HG02870 (cell line): ENCODE results near the gene SYNJ2.
A peak's percentile ranks its signal among the peaks of the same experiment; 100 is the strongest.

Source experiments
- ATAC-seq: cut with Tn5 transposase; IDR thresholded peaks from one replicate; pipeline ENCODE4 v1.9.1; 2021; ENCODE audit warnings: mild to moderate bottlenecking, moderate library complexity; ENCODE audit not compliant: unreplicated experiment

The SYNJ2 gene

DNA sequence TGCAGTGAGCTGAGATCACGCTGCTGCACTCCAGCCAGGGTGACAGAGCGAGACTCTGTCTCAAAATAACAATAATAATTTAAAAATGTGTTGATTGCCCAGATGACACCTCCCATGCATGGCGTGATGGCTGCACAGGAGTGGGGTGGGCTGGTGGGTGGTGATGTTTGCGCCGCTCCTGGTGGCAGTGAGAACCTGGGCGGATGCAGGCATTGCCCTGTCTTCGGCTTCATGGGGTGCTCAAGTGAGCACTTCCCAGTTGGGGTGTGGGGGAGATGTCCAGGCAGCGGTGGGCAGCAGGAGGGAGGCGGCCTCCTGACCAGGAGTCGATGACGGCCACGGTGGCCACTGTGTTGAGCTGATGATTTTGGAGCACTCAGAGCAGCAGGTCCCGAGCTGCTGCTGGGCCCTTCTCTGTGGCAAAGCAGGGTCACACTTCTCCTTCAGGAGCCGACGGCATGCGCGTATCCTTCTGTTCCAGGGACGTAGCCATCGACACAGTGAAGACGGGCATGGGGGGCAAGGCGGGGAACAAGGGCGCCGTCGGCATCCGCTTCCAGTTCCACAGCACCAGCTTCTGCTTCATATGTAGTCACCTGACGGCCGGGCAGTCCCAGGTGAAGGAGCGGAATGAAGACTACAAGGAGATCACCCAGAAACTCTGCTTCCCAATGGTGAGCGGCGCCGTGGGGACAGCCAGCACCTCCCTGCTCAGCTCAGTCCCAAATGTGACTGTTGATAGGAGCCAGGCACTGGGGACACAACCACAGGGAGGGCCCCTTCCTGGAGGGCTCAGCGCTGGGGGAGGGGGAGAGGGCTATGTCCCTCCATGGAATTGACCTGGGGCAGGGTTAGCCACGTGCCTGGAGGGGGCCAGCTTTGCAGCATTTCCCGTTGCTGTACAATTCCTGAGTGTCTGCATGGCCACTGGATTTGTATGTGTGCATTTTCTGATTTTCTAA lies 89.7 kb downstream of the SYNJ2 start:
- no peak for ATAC-seq

DNA sequence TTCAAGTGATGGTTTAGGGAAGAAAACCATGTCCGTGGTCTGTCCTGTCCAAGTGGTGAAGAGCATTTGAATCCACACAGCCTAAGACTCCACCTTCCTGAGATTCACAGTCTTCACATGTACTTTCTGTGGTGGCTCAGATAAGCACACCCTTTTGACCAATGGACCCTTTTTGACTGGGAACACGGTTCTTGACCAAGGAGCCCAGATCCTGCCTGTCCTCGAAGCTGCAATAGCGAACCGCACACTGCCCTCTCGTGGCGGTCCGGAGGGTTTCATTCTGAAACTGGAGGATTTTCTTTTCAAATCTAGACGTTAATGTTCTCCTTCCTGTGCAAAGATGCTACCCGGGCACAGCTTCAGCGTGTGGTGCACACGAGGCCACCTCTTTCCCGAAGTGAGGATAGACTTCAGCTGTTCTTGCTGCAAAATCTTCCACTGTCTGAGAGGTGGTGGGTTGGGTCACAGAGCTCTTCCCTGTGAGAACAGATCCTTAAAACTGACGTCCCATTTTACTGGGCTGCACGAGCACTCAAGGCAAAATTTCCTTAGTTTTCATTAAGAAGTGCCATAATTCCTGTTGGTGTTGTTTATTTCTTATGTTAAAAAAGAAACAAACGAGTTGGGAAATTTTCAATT lies 90.5 kb downstream of the SYNJ2 start:
- ATAC-seq, result no peak

DNA sequence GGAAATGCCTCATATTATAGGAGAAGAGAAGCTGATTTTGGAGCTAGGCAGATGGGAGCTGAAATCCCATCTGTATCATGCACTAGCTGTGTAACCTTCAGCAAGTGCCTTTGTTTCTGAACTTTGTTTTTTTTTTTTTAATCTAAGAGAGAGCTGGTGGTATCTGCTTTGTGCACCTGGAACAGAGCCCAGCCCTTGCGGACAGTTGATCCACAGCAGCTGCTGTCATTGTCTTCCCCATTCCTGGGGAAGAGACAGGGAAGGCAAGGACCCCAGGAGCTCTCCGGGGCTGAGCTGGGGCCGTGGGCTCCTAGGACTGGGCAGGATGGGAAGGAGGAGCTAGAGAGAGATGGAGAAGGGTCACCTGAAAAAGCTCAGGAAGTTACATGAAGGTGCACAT lies 92.1 kb downstream of the SYNJ2 start:
- ATAC-seq, result no peak

- ATAC-seq, result no peak
These were observed 94.9 kb downstream of the SYNJ2 start for GRCh38 chr6:158076548-158076947.

DNA sequence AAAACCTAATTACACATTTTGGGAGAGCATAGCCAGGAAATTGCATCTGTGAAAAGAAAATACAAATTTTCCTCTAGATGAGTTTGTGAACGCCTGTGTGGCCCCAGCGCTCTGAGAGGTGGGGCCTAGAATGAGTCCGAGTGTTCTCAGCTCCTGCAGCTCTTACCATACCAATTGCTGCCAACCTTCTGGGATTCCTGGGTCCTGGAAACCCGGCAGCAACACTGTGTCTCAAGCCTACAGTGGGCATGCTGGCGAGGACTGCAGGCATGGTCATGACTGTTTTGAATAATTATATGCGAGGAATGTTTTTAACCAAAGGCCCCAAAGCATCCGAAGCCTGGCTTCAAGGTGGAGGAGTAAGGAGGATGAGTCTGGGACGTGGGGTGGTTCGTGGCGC lies 96.0 kb downstream of the SYNJ2 start:
- no peak for ATAC-seq

- no peak for ATAC-seq
These were observed 96.7 kb downstream of the SYNJ2 start for GRCh38 chr6:158078320-158078719.

DNA sequence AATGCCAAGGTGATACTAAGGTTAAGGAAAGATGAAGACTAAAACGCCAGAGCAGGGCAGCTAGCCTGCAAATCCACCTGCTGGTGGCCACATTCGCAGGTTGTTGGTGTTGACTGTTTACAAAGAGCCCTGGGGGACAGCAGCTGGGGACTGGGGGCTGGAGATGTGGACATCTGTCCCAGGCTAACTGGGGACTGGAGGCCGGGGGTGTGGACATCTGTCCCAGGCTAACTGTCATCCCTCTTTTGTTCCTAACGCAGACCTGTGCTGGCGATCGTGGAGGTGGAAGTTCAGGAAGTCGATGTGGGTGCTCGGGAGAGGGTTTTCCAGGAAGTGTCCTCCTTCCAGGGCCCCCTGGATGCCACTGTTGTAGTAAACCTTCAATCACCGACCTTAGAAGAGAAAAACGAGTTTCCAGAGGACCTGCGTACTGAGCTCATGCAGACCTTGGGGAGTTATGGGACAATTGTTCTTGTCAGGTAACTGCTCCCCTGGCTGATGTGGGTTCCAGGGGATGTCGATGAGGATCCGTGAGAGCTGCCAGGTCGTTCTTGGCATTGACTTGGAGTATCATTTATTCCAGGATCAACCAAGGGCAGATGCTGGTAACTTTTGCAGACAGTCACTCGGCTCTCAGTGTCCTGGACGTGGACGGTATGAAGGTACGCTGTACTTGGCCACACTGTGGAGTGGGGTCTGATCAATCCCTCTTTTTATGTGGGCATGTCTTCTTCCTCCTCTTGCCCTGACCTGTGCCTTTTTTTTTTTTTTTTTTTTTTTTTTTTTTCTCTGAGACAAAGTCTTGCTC lies 99.4 kb downstream of the SYNJ2 start:
- no peak for ATAC-seq

DNA sequence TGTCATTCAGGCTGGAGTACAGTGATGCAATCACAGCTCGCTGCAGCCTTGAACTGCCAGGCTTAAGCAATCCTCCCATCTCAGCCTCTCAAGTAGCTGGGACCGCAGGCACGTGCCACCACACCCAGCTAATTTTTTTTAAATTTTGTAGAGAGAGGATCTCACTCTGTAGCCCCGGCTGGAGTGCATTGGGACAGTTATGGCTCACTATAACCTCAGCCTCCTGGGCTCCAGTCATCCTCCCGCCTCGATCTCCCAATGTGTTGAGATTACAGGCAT lies 99.9 kb downstream of the SYNJ2 start:
- ATAC-seq, result no peak

GRCh38 chr6:158083455-158084325 lies 102.0 kb downstream of the SYNJ2 start:
- no peak for ATAC-seq

DNA sequence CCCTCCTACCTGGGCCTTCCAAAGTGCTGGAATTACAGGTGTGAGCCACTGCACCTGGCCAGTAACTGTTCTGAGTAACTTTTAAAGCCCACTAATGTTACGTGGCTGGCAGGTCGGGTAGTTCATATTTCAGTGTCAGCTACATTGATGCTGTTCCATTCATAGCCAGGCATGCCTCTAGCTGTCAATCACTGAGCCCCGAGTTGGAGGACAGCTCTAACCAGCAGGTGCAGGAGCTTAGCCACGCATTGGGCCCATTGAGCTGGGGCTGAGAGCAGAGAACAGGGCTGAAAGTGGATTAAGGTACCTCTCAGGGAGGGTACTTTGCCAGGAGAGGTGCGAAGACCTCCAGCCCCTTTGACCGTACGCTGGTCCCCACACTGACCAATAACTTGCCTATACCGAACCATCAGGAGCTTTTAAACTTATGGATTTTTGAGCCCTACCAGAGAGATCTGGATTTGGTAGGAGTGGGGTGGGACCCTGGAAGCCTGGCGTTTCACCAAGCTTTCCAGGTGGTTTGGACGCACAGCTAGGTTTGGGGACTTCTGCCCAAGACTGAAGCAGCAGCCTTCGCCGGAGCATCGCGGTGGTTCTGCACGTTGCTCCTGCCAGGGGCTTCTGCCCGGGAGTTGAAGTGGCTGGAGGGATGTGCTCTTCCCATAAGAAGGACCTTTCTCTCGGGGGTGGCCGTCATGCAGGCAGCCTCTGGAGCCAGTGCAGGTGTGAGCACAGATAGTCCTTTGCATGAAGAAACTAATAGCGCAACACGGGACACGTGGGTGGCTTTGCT lies 103.8 kb downstream of the SYNJ2 start:
- ATAC-seq, result no peak

GRCh38 chr6:158086054-158086503 lies 104.4 kb downstream of the SYNJ2 start:
- ATAC-seq, result no peak

- peak; percentile 73 for ATAC-seq
These were observed 105.0 kb downstream of the SYNJ2 start for GRCh38 chr6:158086504-158087223.

GRCh38 chr6:158087224-158087867 lies 105.7 kb downstream of the SYNJ2 start:
- ATAC-seq, result no peak

DNA sequence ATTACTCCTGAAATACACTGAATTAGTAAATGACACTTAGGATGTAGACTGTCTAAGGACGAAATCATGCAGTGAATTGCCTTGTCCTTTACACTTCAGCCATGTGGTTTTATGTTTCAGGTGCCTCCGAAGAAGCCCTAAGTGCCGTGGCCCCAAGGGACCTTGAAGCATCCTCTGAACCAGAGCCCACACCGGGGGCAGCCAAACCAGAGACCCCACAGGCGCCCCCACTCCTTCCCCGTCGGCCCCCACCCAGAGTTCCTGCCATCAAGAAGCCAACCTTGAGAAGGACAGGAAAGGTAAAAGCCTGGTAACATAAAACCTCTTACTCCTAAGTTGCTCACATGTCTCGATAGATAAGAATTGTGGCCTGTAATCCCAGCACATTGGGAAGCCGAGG lies 111.1 kb downstream of the SYNJ2 start:
- ATAC-seq, result no peak

DNA sequence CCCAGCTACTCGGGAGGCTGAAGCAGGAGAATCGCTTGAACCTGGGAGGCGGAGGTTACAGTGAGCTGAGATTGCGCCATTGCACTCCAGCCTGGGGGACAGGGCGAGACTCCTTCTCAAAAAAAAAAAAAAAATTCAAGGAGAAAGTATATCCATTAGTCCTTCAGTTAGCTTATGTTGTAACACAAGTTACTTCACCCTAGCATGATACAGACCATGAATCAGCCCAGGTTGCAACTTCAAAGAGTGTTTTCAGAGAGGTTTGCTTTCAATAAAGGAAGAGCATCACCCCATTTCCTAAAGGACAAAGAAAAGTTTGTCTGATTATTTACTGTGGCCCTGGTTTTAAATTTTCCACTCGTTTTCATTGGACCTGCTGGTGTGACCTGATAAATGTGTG lies 113.4 kb downstream of the SYNJ2 start:
- ATAC-seq, result no peak

DNA sequence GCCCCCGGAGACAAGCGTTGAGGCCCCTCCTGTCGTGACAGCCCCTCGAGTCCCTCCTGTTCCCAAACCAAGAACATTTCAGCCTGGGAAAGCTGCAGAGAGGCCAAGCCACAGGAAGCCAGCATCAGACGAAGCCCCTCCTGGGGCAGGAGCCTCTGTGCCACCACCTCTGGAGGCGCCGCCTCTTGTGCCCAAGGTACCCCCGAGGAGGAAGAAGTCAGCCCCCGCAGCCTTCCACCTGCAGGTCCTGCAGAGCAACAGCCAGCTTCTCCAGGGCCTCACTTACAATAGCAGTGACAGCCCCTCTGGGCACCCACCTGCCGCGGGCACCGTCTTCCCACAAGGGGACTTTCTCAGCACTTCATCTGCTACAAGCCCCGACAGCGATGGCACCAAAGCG lies 114.0 kb downstream of the SYNJ2 start:
- no peak for ATAC-seq

GRCh38 chr6:158103228-158103627 lies 121.6 kb downstream of the SYNJ2 start:
- ATAC-seq, result no peak

DNA sequence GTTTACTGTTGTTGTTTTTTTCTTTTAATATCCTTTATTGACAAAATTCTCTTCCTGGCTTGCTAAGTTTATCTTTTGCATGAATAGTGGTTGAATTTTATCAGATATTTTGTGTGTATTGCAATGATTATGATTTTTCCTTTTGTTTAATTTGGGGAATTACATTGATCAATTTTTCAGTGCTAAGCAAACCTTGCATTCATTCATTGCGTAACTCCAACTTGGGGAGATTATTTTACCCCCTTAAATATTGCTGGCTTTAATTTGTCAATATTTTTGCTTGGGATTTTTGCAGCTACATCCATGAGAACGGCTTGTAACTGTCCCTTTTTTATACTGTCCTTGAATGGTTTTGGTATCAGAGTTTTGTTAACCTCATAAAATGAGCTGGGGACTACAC lies 123.0 kb downstream of the SYNJ2 start:
- no peak for ATAC-seq

DNA sequence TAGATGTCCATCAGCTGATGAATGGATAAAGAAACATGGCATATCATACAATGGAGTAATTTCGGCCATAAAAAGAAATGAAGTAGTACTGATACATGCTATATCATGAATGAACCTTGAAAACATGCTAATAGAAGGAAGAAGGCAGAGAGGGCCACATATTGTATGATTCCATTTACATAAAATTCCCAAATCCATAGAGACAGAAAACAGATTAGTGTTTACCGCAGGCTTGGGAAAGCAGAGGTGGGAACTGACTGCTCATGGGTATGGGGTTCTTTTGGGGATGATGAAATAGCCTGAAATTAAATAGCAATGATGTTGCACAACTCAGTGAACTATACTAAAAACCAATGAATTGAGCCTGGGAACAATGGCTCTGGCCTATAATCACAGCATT lies 128.1 kb downstream of the SYNJ2 start:
- no peak for ATAC-seq
